Ishikawa (cell line): ENCODE data around the gene FSTL4.

Experiments
- CEBPB ChIP-seq: IDR thresholded peaks from 2 replicates; pipeline ENCODE4 v1.6.1; 2012
- CREB1 ChIP-seq: IDR thresholded peaks from 2 replicates; pipeline ENCODE4 v1.6.1; 2012; ENCODE audit warnings: low read depth
- EGR1 ChIP-seq: IDR thresholded peaks from 2 replicates; pipeline ENCODE4 v1.6.1; 2012
- EP300 ChIP-seq: IDR thresholded peaks from 2 replicates; pipeline ENCODE4 v1.6.1; 2012; ENCODE audit warnings: borderline replicate concordance
- FOXM1 ChIP-seq: IDR thresholded peaks from 2 replicates; pipeline ENCODE4 v1.6.1; 2012; ENCODE audit warnings: low read depth, borderline replicate concordance
- MAX ChIP-seq: IDR thresholded peaks from 2 replicates; pipeline ENCODE4 v1.6.1; 2012
- RAD21 ChIP-seq: IDR thresholded peaks from 2 replicates; pipeline ENCODE4 v1.6.1; 2012; ENCODE audit warnings: low read depth
- REST ChIP-seq: IDR thresholded peaks from 2 replicates; pipeline ENCODE4 v1.6.1; 2012; ENCODE audit warnings: low read depth, mild to moderate bottlenecking
- TAF1 ChIP-seq: IDR thresholded peaks from 2 replicates; pipeline ENCODE4 v1.6.1; 2012; ENCODE audit warnings: low read depth, mild to moderate bottlenecking
- TCF12 ChIP-seq: IDR thresholded peaks from 2 replicates; pipeline ENCODE4 v1.6.1; 2012; ENCODE audit warnings: low read depth
- USF1 ChIP-seq: IDR thresholded peaks from 2 replicates; pipeline ENCODE4 v1.6.1; 2012
- YY1 ChIP-seq: IDR thresholded peaks from 2 replicates; pipeline ENCODE4 v1.6.1; 2012; ENCODE audit warnings: low read depth
- ZBTB7A ChIP-seq: IDR thresholded peaks from 2 replicates; pipeline ENCODE4 v1.6.1; 2012; ENCODE audit warnings: low read depth

The FSTL4 gene

GRCh38 chr5:133266527-133266878 is 345.8 kb downstream of the FSTL4 start:
- TF ChIP-seq FOXM1: no peak
- TF ChIP-seq USF1: no peak
- no peak for TF ChIP-seq YY1

- TF ChIP-seq USF1 (no peak), TCF12 (no peak), CREB1 (no peak), TAF1 (no peak), MAX (no peak), EGR1 (no peak), EP300 (no peak), ZBTB7A (no peak), YY1 (no peak), RAD21 (no peak)
These were observed 346.4 kb downstream of the FSTL4 start for GRCh38 chr5:133265720-133266526.

GRCh38 chr5:133265257-133265656 is 347.1 kb downstream of the FSTL4 start:
- TF ChIP-seq TAF1 (no peak), USF1 (no peak), TCF12 (no peak), EP300 (no peak)

- TF ChIP-seq CREB1: no peak
These were observed 349.7 kb downstream of the FSTL4 start for GRCh38 chr5:133262690-133263089.

GRCh38 chr5:133261993-133262392 is 350.3 kb downstream of the FSTL4 start:
- TF ChIP-seq USF1 (no peak), REST (no peak), CREB1 (no peak), YY1 (no peak), CEBPB (no peak), RAD21 (no peak), TCF12 (no peak), EGR1 (no peak), FOXM1 (no peak), ZBTB7A (no peak)

- TF ChIP-seq CEBPB: no peak
- no peak for TF ChIP-seq CREB1
- TF ChIP-seq ZBTB7A: no peak
- TF ChIP-seq MAX: no peak
- TF ChIP-seq REST: no peak
- TF ChIP-seq TAF1: no peak
- TF ChIP-seq RAD21: peak; percentile 45
These were observed 351.6 kb downstream of the FSTL4 start for GRCh38 chr5:133260715-133261114.
